H9 (cell line): ENCODE results near the gene CD200. TPM values are rescaled to one million over a fixed set of nuclear protein-coding genes. Genes with fewer than 3 reads are reported as not detected.

Experiments used
- DNase-seq: peaks from one replicate; pipeline ENCODE4 v3.0.0-alpha.2; 2017
- H2AFZ ChIP-seq: one replicate; pipeline ENCODE4 v1.6.1; 2013; ENCODE audit warnings: mild to moderate bottlenecking, low read length, control low read depth, moderate library complexity
- H2AK5ac ChIP-seq: 2 replicates; pipeline ENCODE4 v1.6.1; 2013; ENCODE audit warnings: low read length, control low read depth, mixed read lengths; ENCODE audit not compliant: insufficient read length
- H2BK120ac ChIP-seq: one replicate; pipeline ENCODE4 v1.6.1; 2013; ENCODE audit warnings: low read depth, mild to moderate bottlenecking, low read length, control low read depth, inconsistent platforms; ENCODE audit not compliant: poor library complexity, severe bottlenecking
- H2BK12ac ChIP-seq: 2 replicates; pipeline ENCODE4 v1.6.1; 2013; ENCODE audit warnings: low read length, control low read depth, mixed read lengths, low read depth; ENCODE audit not compliant: insufficient read length
- H2BK15ac ChIP-seq: 2 replicates; pipeline ENCODE4 v1.6.1; 2013; ENCODE audit warnings: low read depth, low read length, control low read depth
- H2BK20ac ChIP-seq: one replicate; pipeline ENCODE4 v1.6.1; 2013; ENCODE audit warnings: low read depth, mild to moderate bottlenecking, low read length, control low read depth, inconsistent platforms; ENCODE audit not compliant: poor library complexity, severe bottlenecking
- H2BK5ac ChIP-seq: 2 replicates; pipeline ENCODE4 v1.6.1; 2013; ENCODE audit warnings: low read length, control low read depth, mixed read lengths; ENCODE audit not compliant: insufficient read length
- H3K14ac ChIP-seq: 2 replicates; pipeline ENCODE4 v1.6.1; 2013; ENCODE audit warnings: low read length, control low read depth; ENCODE audit not compliant: insufficient read depth
- H3K18ac ChIP-seq: 2 replicates; pipeline ENCODE4 v1.6.1; 2013; ENCODE audit warnings: low read depth, mild to moderate bottlenecking, mixed read lengths, low read length, control low read depth; ENCODE audit not compliant: insufficient read length
- H3K23ac ChIP-seq: 2 replicates; pipeline ENCODE4 v1.6.1; 2013; ENCODE audit warnings: low read length, control low read depth, mixed read lengths, low read depth; ENCODE audit not compliant: insufficient read length
- H3K23me2 ChIP-seq: 2 replicates; pipeline ENCODE4 v1.6.1; 2013; ENCODE audit warnings: low read depth, mild to moderate bottlenecking, mixed read lengths, low read length, control low read depth; ENCODE audit not compliant: insufficient read length, poor library complexity, severe bottlenecking
- H3K27ac ChIP-seq: 2 replicates; pipeline ENCODE4 v1.5.1; 2013; ENCODE audit warnings: low read length, control low read depth, mixed read lengths, low read depth; ENCODE audit not compliant: insufficient read length
- H3K27me3 ChIP-seq: 2 replicates; pipeline ENCODE4 v1.6.1; 2013; ENCODE audit warnings: low read length, control low read depth, inconsistent platforms; ENCODE audit not compliant: insufficient read depth
- H3K4ac ChIP-seq: 2 replicates; pipeline ENCODE4 v1.6.1; 2013; ENCODE audit warnings: low read depth, mild to moderate bottlenecking, control low read depth, inconsistent platforms, low read length, moderate library complexity
- H3K4me1 ChIP-seq: 2 replicates; pipeline ENCODE4 v1.6.1; 2013; ENCODE audit warnings: low read length, control low read depth, inconsistent platforms; ENCODE audit not compliant: insufficient read depth
- H3K4me2 ChIP-seq: 2 replicates; pipeline ENCODE4 v1.6.1; 2013; ENCODE audit warnings: low read length, control low read depth, mixed read lengths; ENCODE audit not compliant: insufficient read length, insufficient read depth
- H3K56ac ChIP-seq: 2 replicates; pipeline ENCODE4 v1.6.1; 2013; ENCODE audit warnings: low read depth, mild to moderate bottlenecking, mixed read lengths, low read length, control low read depth; ENCODE audit not compliant: insufficient read length
- H3K79me1 ChIP-seq: 2 replicates; pipeline ENCODE4 v1.6.1; 2013; ENCODE audit warnings: low read depth, mild to moderate bottlenecking, moderate library complexity, low read length, control low read depth, inconsistent platforms; ENCODE audit not compliant: insufficient read depth, poor library complexity, severe bottlenecking
- H3K79me2 ChIP-seq: 2 replicates; pipeline ENCODE4 v1.6.1; 2013; ENCODE audit warnings: low read length, control low read depth, inconsistent platforms; ENCODE audit not compliant: insufficient read depth
- H3K9ac ChIP-seq: 2 replicates; pipeline ENCODE4 v1.6.1; 2013; ENCODE audit warnings: low read length, control low read depth, mixed read lengths; ENCODE audit not compliant: insufficient read length; ENCODE audit errors: extremely low read depth
- H3K9me3 ChIP-seq: one replicate; pipeline ENCODE4 v1.6.1; 2013; ENCODE audit warnings: low read depth, low read length, inconsistent platforms; ENCODE audit not compliant: control insufficient read depth
- H3T11ph ChIP-seq: one replicate; pipeline ENCODE4 v1.6.1; 2013; ENCODE audit warnings: mild to moderate bottlenecking, low read length, control low read depth, inconsistent platforms
- H4K20me1 ChIP-seq: one replicate; pipeline ENCODE4 v1.6.1; 2013; ENCODE audit not compliant: control insufficient read depth, insufficient read length, insufficient read depth
- H4K5ac ChIP-seq: 2 replicates; pipeline ENCODE4 v1.6.1; 2013; ENCODE audit warnings: low read depth, mild to moderate bottlenecking, mixed read lengths, low read length, control low read depth; ENCODE audit not compliant: insufficient read length
- H4K8ac ChIP-seq: replicated peaks from 2 replicates; pipeline ENCODE4 v1.6.1; 2013; ENCODE audit warnings: low read length, control low read depth, mixed read lengths, low read depth; ENCODE audit not compliant: insufficient read length
- H4K91ac ChIP-seq: 2 replicates; pipeline ENCODE4 v1.6.1; 2013; ENCODE audit warnings: low read depth, mild to moderate bottlenecking, moderate library complexity, mixed read lengths, low read length, control low read depth; ENCODE audit not compliant: insufficient read length
- H3K27ac Mint-ChIP-seq, 3 experiments: 2 replicates in 2 of 3; 3 replicates in 1 of 3; pipeline ENCODE4 v1.8.0; 2020 to 2021; ENCODE audit warnings: mixed read lengths in 3 of 3, mild to moderate bottlenecking in 1 of 3, moderate library complexity in 1 of 3
- H3K27me3 Mint-ChIP-seq: 2 replicates; pipeline ENCODE4 v1.8.0; 2021; ENCODE audit warnings: low read depth, mild to moderate bottlenecking, moderate library complexity, mixed read lengths
- H3K36me3 Mint-ChIP-seq, 3 experiments: 2 replicates in 2 of 3; 3 replicates in 1 of 3; pipeline ENCODE4 v1.8.0; 2020 to 2021; ENCODE audit warnings: low read depth in 3 of 3, mixed read lengths in 3 of 3; ENCODE audit not compliant: insufficient read depth in 1 of 3
- H3K4me1 Mint-ChIP-seq, 2 experiments: 2 replicates each; pipeline ENCODE4 v1.8.0; 2020; ENCODE audit warnings: mixed read lengths in 2 of 2
- H3K4me3 Mint-ChIP-seq, 2 experiments: 2 replicates in 1 of 2; 3 replicates in 1 of 2; pipeline ENCODE4 v1.8.0; 2020 to 2021; ENCODE audit warnings: mild to moderate bottlenecking in 2 of 2, mixed read lengths in 2 of 2, moderate library complexity in 1 of 2
- H3K9me3 Mint-ChIP-seq, 2 experiments: 2 replicates in 1 of 2; 3 replicates in 1 of 2; pipeline ENCODE4 v1.8.0; 2020; ENCODE audit warnings: mild to moderate bottlenecking in 2 of 2, mixed read lengths in 2 of 2, moderate library complexity in 1 of 2
- WGBS: extraction: QIAGEN DNeasy Blood & Tissue Kit; methylation state at CpG from one replicate; pipeline ENCODE4 v1.1.7; 2013; ENCODE audit warnings: missing lambda C conversion rate, low lambda C conversion rate, mixed read lengths; ENCODE audit not compliant: insufficient read length; ENCODE audit errors: extremely low coverage; 5-methylcytosine and 5-hydroxymethylcytosine counted together
- total RNA-seq: library from RNA; stranded (reverse); gene quantifications from 2 replicates; pipeline ENCODE4 v1.2.1, GENCODE V29; 2021
- TF ChIP-seq, protein P1 (sequence below): fragments of 200-600 bp; sonication (generic); conservative IDR thresholded peaks from 3 replicates; pipeline ENCODE4 v1.8.0; 2021; ENCODE audit warnings: antibody characterized with exemption, mild to moderate bottlenecking

CD200 gene
- total RNA-seq, 1 experiment from 2014 or later, result 51.6 TPM

DNA sequence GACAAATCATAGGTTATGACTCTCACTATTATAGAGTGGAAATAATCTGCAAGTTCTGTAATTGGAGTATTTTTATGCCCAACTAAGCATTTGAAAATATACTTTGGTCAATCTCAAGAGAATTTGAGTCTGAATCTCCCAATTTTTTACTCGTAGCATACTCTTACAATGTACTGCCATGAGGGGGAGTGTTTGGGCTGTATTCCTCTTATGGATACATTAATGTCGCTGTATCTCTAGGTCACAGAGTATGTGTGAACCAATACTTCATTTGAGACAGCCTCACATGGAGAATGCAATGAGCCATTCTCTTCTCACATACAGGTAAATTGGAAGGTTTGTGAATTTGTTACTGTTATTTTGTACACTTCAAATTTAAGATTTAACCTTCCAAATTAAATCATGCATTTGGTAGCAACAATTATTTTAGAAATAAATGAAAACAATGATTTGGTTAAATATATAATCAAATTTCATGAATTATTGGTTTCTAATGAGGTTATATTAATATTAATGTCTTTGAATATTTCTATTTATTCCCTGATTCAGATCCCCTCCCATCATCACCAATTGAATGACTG is 5.5 kb upstream of the CD200 start:
- Histone ChIP-seq H2BK20ac (no peak overlapping the region), H3K23me2 (no peaks in the 10 kb centered on the region), H3K9me3 (no peaks in the 10 kb centered on the region), H3K56ac (no peak overlapping the region), H3K4me2 (no peak overlapping the region), H3K9ac (no peak overlapping the region), H4K20me1 (no peaks in the 10 kb centered on the region), H2BK12ac (no peak overlapping the region), H3K23ac (no peak overlapping the region), H2BK15ac (no peak overlapping the region), H3K79me2 (no peaks in the 10 kb centered on the region), H4K8ac (no peak overlapping the region), H4K5ac (no peak overlapping the region), H2AK5ac (no peak overlapping the region), H3T11ph (no peak overlapping the region), H3K27ac (no peak overlapping the region), H2BK5ac (no peak overlapping the region), H4K91ac (no peak overlapping the region), H2BK120ac (no peak overlapping the region), H2AFZ (no peak overlapping the region), H3K4me1 (peaks cover 2% of the 10 kb centered on the region; the same call in 1 of the 2 replicates), H3K27me3 (no peaks in the 10 kb centered on the region), H3K18ac (no peak overlapping the region), H3K79me1 (no peaks in the 10 kb centered on the region), H3K14ac (no peak overlapping the region), H3K4ac (no peak overlapping the region)
- Mint-ChIP-seq H3K4me3 (no peak overlapping the region), H3K27ac (no peak overlapping the region), H3K4me1 (peaks cover 12 to 18% of the 10 kb centered on the region in 2 experiments), H3K9me3 (no peaks in the 10 kb centered on the region; a peak in 2 of 5 replicates), H3K27me3 (no peaks in the 10 kb centered on the region), H3K36me3 (peaks cover 0 to 2% (median 0%) of the 10 kb centered on the region in 3 experiments; a peak in 3 of 7 replicates)
- WGBS, result no CpG with 5 or more reads among the region's 2 CpGs
- TF ChIP-seq, protein P1, sequence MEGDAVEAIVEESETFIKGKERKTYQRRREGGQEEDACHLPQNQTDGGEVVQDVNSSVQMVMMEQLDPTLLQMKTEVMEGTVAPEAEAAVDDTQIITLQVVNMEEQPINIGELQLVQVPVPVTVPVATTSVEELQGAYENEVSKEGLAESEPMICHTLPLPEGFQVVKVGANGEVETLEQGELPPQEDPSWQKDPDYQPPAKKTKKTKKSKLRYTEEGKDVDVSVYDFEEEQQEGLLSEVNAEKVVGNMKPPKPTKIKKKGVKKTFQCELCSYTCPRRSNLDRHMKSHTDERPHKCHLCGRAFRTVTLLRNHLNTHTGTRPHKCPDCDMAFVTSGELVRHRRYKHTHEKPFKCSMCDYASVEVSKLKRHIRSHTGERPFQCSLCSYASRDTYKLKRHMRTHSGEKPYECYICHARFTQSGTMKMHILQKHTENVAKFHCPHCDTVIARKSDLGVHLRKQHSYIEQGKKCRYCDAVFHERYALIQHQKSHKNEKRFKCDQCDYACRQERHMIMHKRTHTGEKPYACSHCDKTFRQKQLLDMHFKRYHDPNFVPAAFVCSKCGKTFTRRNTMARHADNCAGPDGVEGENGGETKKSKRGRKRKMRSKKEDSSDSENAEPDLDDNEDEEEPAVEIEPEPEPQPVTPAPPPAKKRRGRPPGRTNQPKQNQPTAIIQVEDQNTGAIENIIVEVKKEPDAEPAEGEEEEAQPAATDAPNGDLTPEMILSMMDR, result peak; percentile 73
- DNase-seq, result no peak
